Endothelial cell (in vitro differentiated cells): ENCODE data around the gene TSPAN9. TPM values are rescaled to one million over a fixed set of nuclear protein-coding genes. Genes with fewer than 3 reads are reported as not detected.

Experiments used
- DNase-seq: peaks from one replicate; pipeline ENCODE4 v3.0.0; 2021; ENCODE audit warnings: low spot score
- H3K27ac Mint-ChIP-seq: one replicate; pipeline ENCODE4 v1.8.0; 2021; ENCODE audit warnings: mixed read lengths, inconsistent platforms; ENCODE audit not compliant: unreplicated experiment
- H3K27me3 Mint-ChIP-seq: one replicate; pipeline ENCODE4 v1.8.0; 2021; ENCODE audit warnings: mild to moderate bottlenecking, moderate library complexity, mixed read lengths, inconsistent platforms; ENCODE audit not compliant: unreplicated experiment
- H3K36me3 Mint-ChIP-seq: one replicate; pipeline ENCODE4 v1.8.0; 2021; ENCODE audit warnings: mild to moderate bottlenecking, low read depth, mixed read lengths, inconsistent platforms; ENCODE audit not compliant: unreplicated experiment
- H3K4me1 Mint-ChIP-seq: one replicate; pipeline ENCODE4 v1.8.0; 2021; ENCODE audit warnings: mild to moderate bottlenecking, mixed read lengths, inconsistent platforms; ENCODE audit not compliant: unreplicated experiment
- H3K4me3 Mint-ChIP-seq: one replicate; pipeline ENCODE4 v1.8.0; 2021; ENCODE audit warnings: mild to moderate bottlenecking, mixed read lengths, inconsistent platforms; ENCODE audit not compliant: unreplicated experiment
- H3K9me3 Mint-ChIP-seq: one replicate; pipeline ENCODE4 v1.8.0; 2021; ENCODE audit warnings: mixed read lengths, inconsistent platforms; ENCODE audit not compliant: unreplicated experiment
- CTCF ChIP-seq: fragments of 200-600 bp; sonication (generic); IDR thresholded peaks from one replicate; pipeline ENCODE4 v1.5.0; 2021; ENCODE audit warnings: antibody characterized with exemption; ENCODE audit not compliant: unreplicated experiment
- total RNA-seq: library from RNA; stranded (reverse); fragmentation: NEBNext Ultra II Directional; extraction: Animal tissue kit (Norgen Biotek cat#: 25700); gene quantifications from one replicate; pipeline ENCODE4 v1.2.1, GENCODE V29; 2021; ENCODE audit not compliant: unreplicated experiment

Gene TSPAN9
- total RNA-seq, 1 donor from 2014 or later, result 116 TPM

- DNase-seq, result no peak
- Mint-ChIP-seq H3K4me1 (peaks cover 69% of the 10 kb centered on the region), H3K9me3 (no peaks in the 10 kb centered on the region), H3K36me3 (peaks cover 23% of the 10 kb centered on the region), H3K4me3 (peak overlapping the region; percentile 71), H3K27me3 (peaks cover 12% of the 10 kb centered on the region), H3K27ac (peak overlapping the region; percentile 7)
- no peak for TF ChIP-seq CTCF
These were observed 22.0 kb downstream of the TSPAN9 start for GRCh38 chr12:3099146-3099545.

- H3K4me3 Mint-ChIP-seq, result no peak overlapping the region
- no peak overlapping the region for H3K27ac Mint-ChIP-seq
- TF ChIP-seq CTCF, result no peak
- no peaks in the 10 kb centered on the region for H3K9me3 Mint-ChIP-seq
- H3K27me3 Mint-ChIP-seq, result peaks cover 12% of the 10 kb centered on the region
- no peak for DNase-seq
- H3K36me3 Mint-ChIP-seq, result peaks cover 24% of the 10 kb centered on the region
- peaks cover 83% of the 10 kb centered on the region for H3K4me1 Mint-ChIP-seq
These were observed 24.3 kb downstream of the TSPAN9 start for GRCh38 chr12:3101309-3102024.

- no peak for DNase-seq
- no peak for TF ChIP-seq CTCF
- Mint-ChIP-seq H3K27ac (no peak overlapping the region), H3K36me3 (peaks cover 26% of the 10 kb centered on the region), H3K4me3 (peak overlapping the region; percentile 10), H3K4me1 (peaks cover 73% of the 10 kb centered on the region), H3K9me3 (no peaks in the 10 kb centered on the region), H3K27me3 (peaks cover 12% of the 10 kb centered on the region)
These were observed 25.7 kb downstream of the TSPAN9 start for GRCh38 chr12:3102771-3103410.

- Mint-ChIP-seq H3K4me1 (peaks cover 65% of the 10 kb centered on the region), H3K27me3 (peaks cover 12% of the 10 kb centered on the region), H3K9me3 (no peaks in the 10 kb centered on the region), H3K36me3 (peaks cover 33% of the 10 kb centered on the region), H3K27ac (no peak overlapping the region), H3K4me3 (no peak overlapping the region)
- TF ChIP-seq CTCF, result no peak
- no peak for DNase-seq
These were observed 26.6 kb downstream of the TSPAN9 start for GRCh38 chr12:3103806-3104205.
